Adrenal gland (tissue), 5 donors: ENCODE data around the gene CMIP.

Source experiments
- POLR2A ChIP-seq, 2 donors: fragments of 450-650 bp; IDR thresholded peaks; one replicate each; pipeline ENCODE4 v1.6.1; 2017; ENCODE audit warnings: antibody characterized with exemption in 2 of 2, mild to moderate bottlenecking in 2 of 2, moderate library complexity in 1 of 2
- TF ChIP-seq, protein P1 (sequence below), 6 experiments: fragments of 450-650 bp in 4 of 6; fragments of 200-600 bp in 2 of 6; sonication (generic) in 1 of 6; IDR thresholded peaks; 1 replicate in 5 of 6; 2 replicates in 1 of 6; pipeline versions ENCODE4 v1.5.1 to v1.8.0; 2016 to 2021; ENCODE audit warnings: antibody characterized with exemption in 6 of 6, mild to moderate bottlenecking in 2 of 6, moderate library complexity in 1 of 6
- donor health status: DM: no; HTN: no; CAD: no.

GRCh38 chr16:81694494-81695280 lies 250.1 kb downstream of the CMIP start:
- TF ChIP-seq, protein P1, sequence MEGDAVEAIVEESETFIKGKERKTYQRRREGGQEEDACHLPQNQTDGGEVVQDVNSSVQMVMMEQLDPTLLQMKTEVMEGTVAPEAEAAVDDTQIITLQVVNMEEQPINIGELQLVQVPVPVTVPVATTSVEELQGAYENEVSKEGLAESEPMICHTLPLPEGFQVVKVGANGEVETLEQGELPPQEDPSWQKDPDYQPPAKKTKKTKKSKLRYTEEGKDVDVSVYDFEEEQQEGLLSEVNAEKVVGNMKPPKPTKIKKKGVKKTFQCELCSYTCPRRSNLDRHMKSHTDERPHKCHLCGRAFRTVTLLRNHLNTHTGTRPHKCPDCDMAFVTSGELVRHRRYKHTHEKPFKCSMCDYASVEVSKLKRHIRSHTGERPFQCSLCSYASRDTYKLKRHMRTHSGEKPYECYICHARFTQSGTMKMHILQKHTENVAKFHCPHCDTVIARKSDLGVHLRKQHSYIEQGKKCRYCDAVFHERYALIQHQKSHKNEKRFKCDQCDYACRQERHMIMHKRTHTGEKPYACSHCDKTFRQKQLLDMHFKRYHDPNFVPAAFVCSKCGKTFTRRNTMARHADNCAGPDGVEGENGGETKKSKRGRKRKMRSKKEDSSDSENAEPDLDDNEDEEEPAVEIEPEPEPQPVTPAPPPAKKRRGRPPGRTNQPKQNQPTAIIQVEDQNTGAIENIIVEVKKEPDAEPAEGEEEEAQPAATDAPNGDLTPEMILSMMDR (IDR thresholded peaks at IDR 0.05), result no peak
- TF ChIP-seq POLR2A (IDR thresholded peaks at IDR 0.05), result no peak
